ENCODE data around the gene SKI.

GRCh38 chr1:2324553-2325366 lies 96.6 kb downstream of the SKI start:
- TF ChIP-seq CTCF (IDR thresholded peaks at IDR 0.05) (no peak), POLR2A (IDR thresholded peaks at IDR 0.05) (no peak)
